ENCODE results near the gene DCLK2. TPM values are rescaled to one million over a fixed set of nuclear protein-coding genes. Genes with fewer than 3 reads are reported as not detected.
A peak's percentile ranks its signal among the peaks of the same experiment; 100 is the strongest.

Gene DCLK2
- total and polyA plus RNA-seq, 4 donors, result 2.4 to 17.9 (median 12.7) TPM

DNA sequence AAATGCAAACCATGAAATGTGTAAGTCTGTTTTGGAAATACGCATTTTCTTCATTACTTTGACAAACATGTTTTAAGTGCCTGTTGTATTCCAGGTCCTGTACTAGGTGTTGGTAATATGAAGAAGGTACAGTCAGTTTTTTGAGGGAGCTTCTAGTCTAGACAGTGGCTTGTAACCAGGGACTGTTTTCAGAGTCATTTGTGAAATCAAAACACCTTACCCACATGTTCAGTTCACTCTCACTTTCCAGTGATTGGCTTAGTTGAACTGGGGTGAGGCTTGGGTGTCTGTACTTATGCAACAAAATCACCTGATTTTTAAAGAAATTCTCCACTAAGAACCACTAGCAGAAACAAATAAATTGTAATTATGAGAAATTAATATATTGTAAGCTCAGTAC, 16.4 kb downstream of the DCLK2 start:
- Histone ChIP-seq H3K9me3 (ENCODE audit: control insufficient read depth, low read length) (no peaks in the 10 kb centered on the region), H3K27ac (ENCODE audit: low read depth in 1 of 2, low read length in 2 of 2) (no peak overlapping the region), H3K36me3 (ENCODE audit: control insufficient read depth in 1 of 2, insufficient read depth in 2 of 2, low read length in 1 of 2) (no peaks in the 10 kb centered on the region), H3K4me3 (ENCODE audit: low read length in 2 of 2) (no peak overlapping the region), H3K4me1 (ENCODE audit: control insufficient read depth in 1 of 2, insufficient read depth in 2 of 2, low read length in 2 of 2) (peaks cover 2 to 6% of the 10 kb centered on the region in 2 donors), H3K27me3 (ENCODE audit: control insufficient read depth in 1 of 2, insufficient read depth in 2 of 2, low read length in 1 of 2) (no peaks in the 10 kb centered on the region)
- ATAC-seq (ENCODE audit: low FRiP score) (no peak), DNase-seq (no peak)
- 99 to 100% methylated on average over 1 of the region's 1 CpG for WGBS, 2 donors
- intact Hi-C loops (cut with DNase I), result no loop called here

GRCh38 chr4:150096625-150097024, 18.4 kb downstream of the DCLK2 start:
- H3K27ac ChIP-seq (ENCODE audit: low read depth in 1 of 2, low read length in 2 of 2), result no peak overlapping the region
- H3K4me1 ChIP-seq (ENCODE audit: control insufficient read depth in 1 of 2, insufficient read depth in 2 of 2, low read length in 2 of 2), result peaks cover 2 to 6% of the 10 kb centered on the region in 2 donors
- H3K4me3 ChIP-seq (ENCODE audit: low read length in 2 of 2), result no peak overlapping the region
- no peak for ATAC-seq (ENCODE audit: low FRiP score)
- no peaks in the 10 kb centered on the region for H3K36me3 ChIP-seq (ENCODE audit: control insufficient read depth in 1 of 2, insufficient read depth in 2 of 2, low read length in 1 of 2)
- no peaks in the 10 kb centered on the region for H3K9me3 ChIP-seq (ENCODE audit: control insufficient read depth, low read length)
- DNase-seq, result no peak
- 96 to 97% methylated on average over 3 of the region's 3 CpGs for WGBS, 2 donors
- intact Hi-C loops (cut with DNase I), result no loop called here
- no peaks in the 10 kb centered on the region for H3K27me3 ChIP-seq (ENCODE audit: control insufficient read depth in 1 of 2, insufficient read depth in 2 of 2, low read length in 1 of 2)

DNA sequence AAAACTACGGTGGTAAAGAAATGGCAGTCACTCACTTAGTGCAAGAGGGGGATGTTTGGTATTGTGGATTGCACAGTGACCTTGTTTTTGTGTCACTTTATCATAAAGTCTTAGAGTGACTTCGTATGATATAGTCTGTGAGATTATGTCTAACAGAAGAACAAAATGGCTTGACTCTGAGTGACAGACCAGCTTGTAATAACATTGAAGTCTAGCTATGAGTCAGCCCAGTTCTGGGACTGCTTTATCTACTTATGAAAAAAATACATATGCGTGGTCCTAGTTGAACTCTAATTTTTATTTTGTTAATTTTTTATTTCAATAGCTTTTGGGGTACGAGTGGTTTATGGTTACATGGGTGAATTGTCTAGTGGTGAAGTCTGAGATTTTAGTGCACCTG, 20.0 kb downstream of the DCLK2 start:
- H3K4me3 ChIP-seq (ENCODE audit: low read length in 2 of 2), result no peak overlapping the region

GRCh38 chr4:150104404-150105027, 26.3 kb downstream of the DCLK2 start:
- H3K9me3 ChIP-seq (ENCODE audit: control insufficient read depth, low read length), result no peaks in the 10 kb centered on the region
- ATAC-seq (ENCODE audit: low FRiP score), result no peak
- 54 to 65% methylated on average over 2 of the region's 2 CpGs for WGBS, 2 donors
- no peak for DNase-seq
- no peaks in the 10 kb centered on the region for H3K4me1 ChIP-seq (ENCODE audit: control insufficient read depth in 1 of 2, insufficient read depth in 2 of 2, low read length in 2 of 2)
- intact Hi-C loops (cut with DNase I), result no loop called here
- no peak overlapping the region for H3K4me3 ChIP-seq (ENCODE audit: low read length in 2 of 2)
- no peaks in the 10 kb centered on the region for H3K27me3 ChIP-seq (ENCODE audit: control insufficient read depth in 1 of 2, insufficient read depth in 2 of 2, low read length in 1 of 2)
- H3K36me3 ChIP-seq (ENCODE audit: control insufficient read depth in 1 of 2, insufficient read depth in 2 of 2, low read length in 1 of 2), result no peaks in the 10 kb centered on the region
- H3K27ac ChIP-seq (ENCODE audit: low read depth in 1 of 2, low read length in 2 of 2), result no peak overlapping the region

More for the DNA sequence above, 20.0 kb downstream of the DCLK2 start:
- DNase-seq (no peak), ATAC-seq (ENCODE audit: low FRiP score) (no peak)
- peak overlapping the region in 1 of 2 donors; percentile 14 for H3K27ac ChIP-seq (ENCODE audit: low read depth in 1 of 2, low read length in 2 of 2)
- H3K9me3 ChIP-seq (ENCODE audit: control insufficient read depth, low read length), result no peaks in the 10 kb centered on the region
- no peaks in the 10 kb centered on the region for H3K27me3 ChIP-seq (ENCODE audit: control insufficient read depth in 1 of 2, insufficient read depth in 2 of 2, low read length in 1 of 2)
- no peaks in the 10 kb centered on the region for H3K36me3 ChIP-seq (ENCODE audit: control insufficient read depth in 1 of 2, insufficient read depth in 2 of 2, low read length in 1 of 2)
- intact Hi-C loops (cut with DNase I), result no loop called here
- 9 to 11% methylated on average over 4 of the region's 4 CpGs for WGBS, 2 donors
- peaks cover 2 to 6% of the 10 kb centered on the region in 2 donors for H3K4me1 ChIP-seq (ENCODE audit: control insufficient read depth in 1 of 2, insufficient read depth in 2 of 2, low read length in 2 of 2)

DNA sequence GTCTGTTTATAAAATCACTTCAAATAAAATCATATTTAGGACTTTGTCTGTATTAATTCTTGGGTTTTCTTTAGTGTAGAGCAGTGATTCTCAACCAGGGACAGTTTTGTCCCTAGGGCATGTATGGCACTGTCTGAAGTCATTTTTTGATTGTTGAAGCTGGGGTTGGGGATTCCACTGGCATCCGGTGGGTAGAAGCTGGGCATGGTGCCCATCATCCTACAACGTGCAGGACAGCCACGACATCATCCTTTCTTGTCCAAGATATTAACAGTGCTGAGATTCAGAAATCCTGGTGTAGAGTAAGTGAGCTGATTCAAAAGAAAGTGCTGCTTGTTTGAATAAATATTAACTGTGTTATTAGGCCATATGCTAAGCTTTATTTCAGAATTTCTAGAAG, 28.6 kb downstream of the DCLK2 start:
- DNase-seq (no peak), ATAC-seq (ENCODE audit: low FRiP score) (no peak)
- intact Hi-C loops (cut with DNase I), result no loop called here
- Histone ChIP-seq H3K27ac (ENCODE audit: low read depth in 1 of 2, low read length in 2 of 2) (no peak overlapping the region), H3K27me3 (ENCODE audit: control insufficient read depth in 1 of 2, insufficient read depth in 2 of 2, low read length in 1 of 2) (no peaks in the 10 kb centered on the region), H3K4me3 (ENCODE audit: low read length in 2 of 2) (no peak overlapping the region), H3K4me1 (ENCODE audit: control insufficient read depth in 1 of 2, insufficient read depth in 2 of 2, low read length in 2 of 2) (no peaks in the 10 kb centered on the region), H3K36me3 (ENCODE audit: control insufficient read depth in 1 of 2, insufficient read depth in 2 of 2, low read length in 1 of 2) (no peaks in the 10 kb centered on the region), H3K9me3 (ENCODE audit: control insufficient read depth, low read length) (no peaks in the 10 kb centered on the region)
- WGBS, 2 donors, result 12 to 22% methylated on average over 3 of the region's 3 CpGs

GRCh38 chr4:150108691-150109090, 30.4 kb downstream of the DCLK2 start:
- Histone ChIP-seq H3K27me3 (ENCODE audit: control insufficient read depth in 1 of 2, insufficient read depth in 2 of 2, low read length in 1 of 2) (no peaks in the 10 kb centered on the region), H3K36me3 (ENCODE audit: control insufficient read depth in 1 of 2, insufficient read depth in 2 of 2, low read length in 1 of 2) (no peaks in the 10 kb centered on the region), H3K4me1 (ENCODE audit: control insufficient read depth in 1 of 2, insufficient read depth in 2 of 2, low read length in 2 of 2) (no peaks in the 10 kb centered on the region), H3K27ac (ENCODE audit: low read depth in 1 of 2, low read length in 2 of 2) (no peak overlapping the region), H3K9me3 (ENCODE audit: control insufficient read depth, low read length) (no peaks in the 10 kb centered on the region), H3K4me3 (ENCODE audit: low read length in 2 of 2) (no peak overlapping the region)
- DNase-seq (no peak), ATAC-seq (ENCODE audit: low FRiP score) (no peak)
- WGBS, 2 donors, result 37 to 52% methylated on average over 1 of the region's 1 CpG
- intact Hi-C loops (cut with DNase I), result no loop called here

DNA sequence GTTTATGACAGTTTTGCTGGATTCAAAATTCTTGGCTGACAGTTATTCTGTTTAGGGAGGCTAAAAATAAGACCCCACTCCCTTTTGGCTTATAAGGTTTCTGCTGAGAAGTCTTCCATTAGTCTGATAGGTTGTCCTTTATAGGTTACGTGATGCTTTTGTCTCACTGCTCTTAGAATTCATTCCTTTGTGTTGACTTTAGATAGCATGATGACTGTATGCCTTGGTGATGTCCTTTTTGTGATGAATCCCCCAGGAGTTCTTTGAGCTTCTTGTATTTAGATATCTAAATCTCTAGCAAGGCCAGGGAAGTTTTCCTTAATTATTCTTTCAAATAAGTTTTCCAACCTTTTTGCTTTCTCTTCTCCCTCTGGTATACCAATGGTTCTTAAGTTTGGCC, 36.4 kb downstream of the DCLK2 start:
- Histone ChIP-seq H3K36me3 (ENCODE audit: control insufficient read depth in 1 of 2, insufficient read depth in 2 of 2, low read length in 1 of 2) (no peaks in the 10 kb centered on the region), H3K9me3 (ENCODE audit: control insufficient read depth, low read length) (no peaks in the 10 kb centered on the region), H3K4me1 (ENCODE audit: control insufficient read depth in 1 of 2, insufficient read depth in 2 of 2, low read length in 2 of 2) (peaks cover 2 to 5% of the 10 kb centered on the region in 2 donors), H3K27me3 (ENCODE audit: control insufficient read depth in 1 of 2, insufficient read depth in 2 of 2, low read length in 1 of 2) (no peaks in the 10 kb centered on the region), H3K4me3 (ENCODE audit: low read length in 2 of 2) (no peak overlapping the region), H3K27ac (ENCODE audit: low read depth in 1 of 2, low read length in 2 of 2) (no peak overlapping the region)
- ATAC-seq (ENCODE audit: low FRiP score) (no peak), DNase-seq (no peak)
- 95 to 100% methylated on average over 1 of the region's 1 CpG for WGBS, 2 donors
- intact Hi-C loops (cut with DNase I), result loop anchor here in 1 of 2 donors (5.0 kb wide), 1 partner anchor 37 kb away; the partner anchor contains the start of gene DCLK2

DNA sequence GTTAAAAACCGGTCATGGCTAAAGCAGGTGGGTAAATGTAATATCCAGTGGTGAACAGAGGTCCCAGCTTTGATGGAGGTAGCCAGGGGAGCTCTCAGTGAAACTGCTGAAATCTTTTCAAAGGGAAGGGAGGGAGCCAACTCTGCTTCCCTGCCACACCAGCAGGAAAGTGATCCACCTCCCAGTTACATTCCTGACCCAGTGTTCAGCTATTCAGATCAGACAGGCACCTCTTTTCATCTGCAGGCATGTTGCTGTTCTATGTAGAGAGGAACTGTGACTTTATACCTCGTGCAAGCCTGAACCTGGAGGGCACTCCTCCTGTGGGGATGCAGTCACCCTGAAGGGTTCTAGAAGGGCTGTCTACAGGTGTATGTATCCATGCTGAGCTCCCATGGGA, 37.6 kb downstream of the DCLK2 start:
- H3K4me1 ChIP-seq (ENCODE audit: control insufficient read depth in 1 of 2, insufficient read depth in 2 of 2, low read length in 2 of 2), result peaks cover 2 to 5% of the 10 kb centered on the region in 2 donors
- no peak for ATAC-seq (ENCODE audit: low FRiP score)

DNA sequence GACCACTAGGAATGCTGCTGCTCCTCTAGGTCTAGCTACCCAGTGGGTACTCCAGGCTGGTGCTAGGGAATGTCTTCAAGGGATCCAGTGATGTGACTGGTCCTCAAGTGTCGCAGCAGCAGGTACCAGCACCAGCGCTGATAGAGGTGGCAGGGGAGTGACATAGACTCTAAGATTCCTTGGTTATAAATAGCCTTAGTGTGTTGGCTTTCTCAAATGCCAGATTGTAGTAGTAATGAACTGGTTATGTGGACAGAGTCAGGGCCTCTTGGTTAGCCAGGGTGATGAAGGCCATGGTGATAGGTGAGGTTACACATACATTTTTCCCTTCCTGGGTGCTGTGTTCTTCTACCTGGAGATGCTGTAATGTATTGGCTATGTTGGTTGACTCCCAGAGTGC, 38.3 kb downstream of the DCLK2 start:
- H3K36me3 ChIP-seq (ENCODE audit: control insufficient read depth in 1 of 2, insufficient read depth in 2 of 2, low read length in 1 of 2), result no peaks in the 10 kb centered on the region
- WGBS, 2 donors, result 37 to 40% methylated on average over 2 of the region's 2 CpGs
- no peak for ATAC-seq (ENCODE audit: low FRiP score)
- peak overlapping the region in 1 of 2 donors; percentile 65 for H3K27ac ChIP-seq (ENCODE audit: low read depth in 1 of 2, low read length in 2 of 2)
- H3K4me1 ChIP-seq (ENCODE audit: control insufficient read depth in 1 of 2, insufficient read depth in 2 of 2, low read length in 2 of 2), result peaks cover 2 to 5% of the 10 kb centered on the region in 2 donors
- intact Hi-C loops (cut with DNase I), result loop anchor here in 1 of 2 donors (5.0 kb wide), 1 partner anchor 39 kb away; the partner anchor contains the start of gene DCLK2
- no peak overlapping the region for H3K4me3 ChIP-seq (ENCODE audit: low read length in 2 of 2)
- H3K27me3 ChIP-seq (ENCODE audit: control insufficient read depth in 1 of 2, insufficient read depth in 2 of 2, low read length in 1 of 2), result no peaks in the 10 kb centered on the region
- no peak for DNase-seq
- no peaks in the 10 kb centered on the region for H3K9me3 ChIP-seq (ENCODE audit: control insufficient read depth, low read length)

More for the DNA sequence above, 37.6 kb downstream of the DCLK2 start:
- H3K36me3 ChIP-seq (ENCODE audit: control insufficient read depth in 1 of 2, insufficient read depth in 2 of 2, low read length in 1 of 2), result no peaks in the 10 kb centered on the region
- no peak overlapping the region for H3K4me3 ChIP-seq (ENCODE audit: low read length in 2 of 2)
- no peaks in the 10 kb centered on the region for H3K27me3 ChIP-seq (ENCODE audit: control insufficient read depth in 1 of 2, insufficient read depth in 2 of 2, low read length in 1 of 2)
- H3K9me3 ChIP-seq (ENCODE audit: control insufficient read depth, low read length), result no peaks in the 10 kb centered on the region
- 96% methylated on average over 2 of the region's 2 CpGs for WGBS, 2 donors
- peak overlapping the region in 1 of 2 donors; percentile 4 for H3K27ac ChIP-seq (ENCODE audit: low read depth in 1 of 2, low read length in 2 of 2)
- DNase-seq, result no peak
- intact Hi-C loops (cut with DNase I), result loop anchor here in 1 of 2 donors (5.0 kb wide), 1 partner anchor 39 kb away; the partner anchor contains the start of gene DCLK2

Data from aorta (tissue), 5 donors.